Thyroid gland (tissue), 4 donors: ENCODE results near the gene HEBP1.

Experiments used
- CTCF ChIP-seq, 6 experiments: fragments of 200-600 bp in 3 of 6; fragments of 450-650 bp in 3 of 6; sonication (generic) in 3 of 6; IDR thresholded peaks; one replicate each; pipeline ENCODE4 v1.5.1; 2016 to 2019; ENCODE audit warnings: antibody characterized with exemption in 6 of 6, mild to moderate bottlenecking in 2 of 6, inconsistent platforms in 1 of 6, moderate library complexity in 1 of 6
- POLR2A ChIP-seq, 2 donors: fragments of 450-650 bp; IDR thresholded peaks; one replicate each; pipeline ENCODE4 v1.6.1; 2017; ENCODE audit warnings: antibody characterized with exemption in 2 of 2, mild to moderate bottlenecking in 2 of 2, moderate library complexity in 1 of 2

- TF ChIP-seq POLR2A (IDR thresholded peaks at IDR 0.05): no peak
- TF ChIP-seq CTCF (IDR thresholded peaks at IDR 0.05): no peak
Observed at GRCh38 chr12:12979731-12980259, 20.3 kb downstream of the HEBP1 start.
